Testis (tissue), 3 donors: ENCODE measurements around the gene CD300E. TPM values are rescaled to one million over a fixed set of nuclear protein-coding genes. Genes with fewer than 3 reads are reported as not detected.

Experiments used
- DNase-seq: peaks from one replicate; pipeline ENCODE4 v3.0.0-alpha.2; 2019
- H3K27ac ChIP-seq, 2 donors: fragments of 200-600 bp; sonication (generic); one replicate each; pipeline ENCODE4 v1.5.1; 2019
- H3K27me3 ChIP-seq: fragments of 200-600 bp; sonication (generic); one replicate; pipeline ENCODE4 v1.5.1; 2019
- H3K36me3 ChIP-seq: fragments of 200-600 bp; sonication (generic); one replicate; pipeline ENCODE4 v1.5.1; 2017; ENCODE audit warnings: low read depth; ENCODE audit errors: missing control alignments
- H3K4me1 ChIP-seq: fragments of 200-600 bp; sonication (generic); one replicate; pipeline ENCODE4 v1.5.1; 2019
- H3K4me3 ChIP-seq, 2 donors: fragments of 200-600 bp; sonication (generic); one replicate each; pipeline ENCODE4 v1.5.1; 2017 to 2019
- H3K9me3 ChIP-seq: fragments of 200-600 bp; sonication (generic); one replicate; pipeline ENCODE4 v1.5.1; 2017
- POLR2A ChIP-seq: fragments of 450-650 bp; IDR thresholded peaks from one replicate; pipeline ENCODE4 v1.6.1; 2017; ENCODE audit warnings: antibody characterized with exemption, mild to moderate bottlenecking, moderate library complexity
- WGBS, 2 donors: methylation state at CpG; one replicate each; pipeline ENCODE4 v1.1.5; 2018; 5-methylcytosine and 5-hydroxymethylcytosine counted together
- intact Hi-C: fragments of 100-400 bp; cut with DNase I; formaldehyde crosslinking; loops from one replicate; pipeline ENCODE4 v1.15.1; 2023; ENCODE audit warnings: low total_unique reads
- polyA plus RNA-seq: library from polyadenylated mRNA; stranded (reverse); fragments of 350-450 nt; fragmentation: Illumina TruSeq; extraction: RNeasy Lipid Tissue Mini Kit (QIAGEN cat#74804); gene quantifications from one replicate; pipeline ENCODE4 v1.2.3, GENCODE V29; 2014; ENCODE audit warnings: low read depth, low replicate concordance; ENCODE audit not compliant: insufficient read depth
- total RNA-seq, 2 donors: library from RNA; depleted of rRNA; stranded (reverse); fragments of >200 nt; gene quantifications; one replicate each; pipeline ENCODE4 v1.2.3, GENCODE V29; 2016
- TF ChIP-seq, protein P1 (sequence below), 3 experiments: fragments of 450-650 bp in 2 of 3; fragments of 200-600 bp in 1 of 3; sonication (generic) in 1 of 3; IDR thresholded peaks; one replicate each; pipeline ENCODE4 v1.5.1; 2016 to 2019; ENCODE audit warnings: antibody characterized with exemption in 3 of 3, mild to moderate bottlenecking in 2 of 3, moderate library complexity in 1 of 3

CD300E gene
- total and polyA plus RNA-seq, 3 donors from 2014 or later = 0.31 to 0.45 TPM; not detected in 1

DNA sequence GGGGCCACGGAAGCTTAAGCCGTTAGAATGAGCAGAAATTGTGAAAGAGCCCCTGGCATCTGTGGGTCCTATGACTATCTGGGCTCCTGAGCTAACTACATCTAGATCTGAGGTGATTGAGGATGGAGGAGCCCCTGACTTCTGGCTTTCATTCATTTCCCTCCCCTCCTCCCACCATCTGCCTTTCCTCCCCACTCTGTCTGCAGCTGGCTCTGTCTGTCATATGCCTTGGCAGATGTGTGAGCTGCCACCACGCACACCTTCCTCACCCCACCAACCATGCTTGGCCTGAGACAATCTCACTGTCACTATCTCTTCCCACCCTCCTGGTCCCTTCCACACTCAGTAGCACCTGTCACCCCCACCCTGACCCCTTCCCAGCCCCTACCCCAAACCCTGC, 5.1 kb downstream of the CD300E start:
- 58 to 75% methylated on average over 3 of the region's 3 CpGs for WGBS, 2 donors
- Histone ChIP-seq H3K4me3 (no peak overlapping the region), H3K27ac (no peak overlapping the region), H3K9me3 (no peaks in the 10 kb centered on the region), H3K4me1 (no peaks in the 10 kb centered on the region), H3K27me3 (no peaks in the 10 kb centered on the region), H3K36me3 (no peaks in the 10 kb centered on the region)
- TF ChIP-seq, protein P1, sequence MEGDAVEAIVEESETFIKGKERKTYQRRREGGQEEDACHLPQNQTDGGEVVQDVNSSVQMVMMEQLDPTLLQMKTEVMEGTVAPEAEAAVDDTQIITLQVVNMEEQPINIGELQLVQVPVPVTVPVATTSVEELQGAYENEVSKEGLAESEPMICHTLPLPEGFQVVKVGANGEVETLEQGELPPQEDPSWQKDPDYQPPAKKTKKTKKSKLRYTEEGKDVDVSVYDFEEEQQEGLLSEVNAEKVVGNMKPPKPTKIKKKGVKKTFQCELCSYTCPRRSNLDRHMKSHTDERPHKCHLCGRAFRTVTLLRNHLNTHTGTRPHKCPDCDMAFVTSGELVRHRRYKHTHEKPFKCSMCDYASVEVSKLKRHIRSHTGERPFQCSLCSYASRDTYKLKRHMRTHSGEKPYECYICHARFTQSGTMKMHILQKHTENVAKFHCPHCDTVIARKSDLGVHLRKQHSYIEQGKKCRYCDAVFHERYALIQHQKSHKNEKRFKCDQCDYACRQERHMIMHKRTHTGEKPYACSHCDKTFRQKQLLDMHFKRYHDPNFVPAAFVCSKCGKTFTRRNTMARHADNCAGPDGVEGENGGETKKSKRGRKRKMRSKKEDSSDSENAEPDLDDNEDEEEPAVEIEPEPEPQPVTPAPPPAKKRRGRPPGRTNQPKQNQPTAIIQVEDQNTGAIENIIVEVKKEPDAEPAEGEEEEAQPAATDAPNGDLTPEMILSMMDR (IDR thresholded peaks at IDR 0.05) = no peak
- no peak for TF ChIP-seq POLR2A
- intact Hi-C loops = no loop called here
- no peak for DNase-seq

DNA sequence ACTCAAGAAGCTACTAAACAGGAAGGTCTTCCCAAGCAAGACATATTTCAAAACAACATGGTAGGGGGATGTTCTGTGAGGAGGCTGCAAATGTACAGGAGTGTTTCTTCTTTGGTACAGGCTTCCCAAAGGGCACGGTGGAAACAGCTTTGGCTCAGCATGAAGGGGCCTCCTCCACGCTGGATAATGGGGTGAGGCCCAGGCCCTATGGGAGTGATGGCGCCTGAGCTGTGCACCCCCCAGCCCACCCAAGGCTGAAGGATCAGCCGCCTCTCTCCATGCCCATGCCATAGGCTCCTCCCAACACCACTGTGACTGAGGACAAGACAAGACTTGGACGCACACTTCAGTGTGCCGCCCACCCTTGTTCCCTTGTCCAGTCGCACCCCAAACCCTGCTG, 6.8 kb downstream of the CD300E start:
- H3K4me1 ChIP-seq = no peaks in the 10 kb centered on the region
- H3K36me3 ChIP-seq = no peaks in the 10 kb centered on the region
- intact Hi-C loops = no loop called here
- WGBS, 2 donors = 96% methylated on average over 4 to 7 of the region's 7 CpGs
- no peak overlapping the region for H3K4me3 ChIP-seq
- H3K9me3 ChIP-seq = no peaks in the 10 kb centered on the region
- H3K27me3 ChIP-seq = no peaks in the 10 kb centered on the region
- no peak for DNase-seq
- no peak overlapping the region for H3K27ac ChIP-seq
- no peak for TF ChIP-seq POLR2A
- TF ChIP-seq, protein P1 (IDR thresholded peaks at IDR 0.05) = no peak

DNA sequence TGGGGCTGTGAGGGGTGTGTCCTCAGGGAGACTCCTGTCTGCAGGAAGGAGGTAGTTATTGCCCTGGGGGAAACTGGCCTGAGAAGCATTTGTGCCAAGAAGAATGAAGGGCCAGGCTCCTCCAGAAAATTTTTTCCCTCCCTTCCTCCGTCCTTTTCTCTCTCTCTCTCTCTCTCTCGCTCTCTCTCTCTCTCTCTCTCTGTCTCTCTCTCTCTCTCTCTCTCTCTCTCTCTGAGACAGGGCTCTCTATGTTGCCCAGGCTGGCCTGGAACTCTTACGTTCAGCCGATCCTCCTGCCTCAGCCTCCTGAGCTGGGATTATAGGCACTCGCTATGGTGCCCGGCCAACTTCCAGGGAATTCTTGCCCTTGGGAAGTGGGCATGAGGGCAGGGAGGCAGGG, 11.5 kb downstream of the CD300E start:
- no peak for DNase-seq
- no peaks in the 10 kb centered on the region for H3K27me3 ChIP-seq
- intact Hi-C loops = no loop called here
- no peaks in the 10 kb centered on the region for H3K9me3 ChIP-seq
- no peaks in the 10 kb centered on the region for H3K36me3 ChIP-seq
- H3K27ac ChIP-seq = no peak overlapping the region
- H3K4me1 ChIP-seq = no peaks in the 10 kb centered on the region
- 91 to 94% methylated on average over 6 of the region's 6 CpGs for WGBS, 2 donors
- H3K4me3 ChIP-seq = no peak overlapping the region
- TF ChIP-seq, protein P1 (IDR thresholded peaks at IDR 0.05) = no peak
- TF ChIP-seq POLR2A = no peak

DNA sequence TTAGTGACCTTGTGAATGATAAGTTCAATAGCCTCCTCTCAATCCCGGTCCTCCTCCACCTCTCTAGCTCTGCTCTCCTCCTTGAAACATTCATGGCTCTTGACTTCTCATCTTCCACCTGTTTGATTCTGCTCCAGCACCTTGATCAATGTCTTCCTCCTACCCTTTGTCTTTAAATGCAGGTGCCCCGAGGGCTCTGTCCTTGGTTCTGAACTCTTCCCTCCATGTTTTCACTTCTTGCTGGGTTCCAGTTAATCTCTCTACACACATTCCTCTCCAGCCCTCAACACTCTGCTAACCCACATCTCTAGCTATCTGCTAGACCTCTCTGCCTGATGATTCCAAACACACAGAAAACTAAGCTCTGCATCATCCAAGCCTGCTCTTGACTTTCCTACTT, 13.4 kb downstream of the CD300E start:
- H3K27ac ChIP-seq = no peak overlapping the region
- intact Hi-C loops = no loop called here
- no peak for TF ChIP-seq POLR2A
- TF ChIP-seq, protein P1 (IDR thresholded peaks at IDR 0.05) = no peak

GRCh38 chr17:74608511-74608910, 15.0 kb downstream of the CD300E start:
- 87 to 97% methylated on average over 3 of the region's 3 CpGs for WGBS, 2 donors
- Histone ChIP-seq H3K9me3 (no peaks in the 10 kb centered on the region), H3K36me3 (no peaks in the 10 kb centered on the region), H3K27ac (no peak overlapping the region), H3K27me3 (no peaks in the 10 kb centered on the region), H3K4me1 (no peaks in the 10 kb centered on the region), H3K4me3 (no peak overlapping the region)
- no peak for DNase-seq
- intact Hi-C loops = no loop called here
- TF ChIP-seq, protein P1 (IDR thresholded peaks at IDR 0.05) = no peak
- TF ChIP-seq POLR2A = no peak

More for the DNA sequence above, 13.4 kb downstream of the CD300E start:
- WGBS, 2 donors = 24 to 38% methylated on average over 2 of the region's 2 CpGs
- no peak for DNase-seq
- Histone ChIP-seq H3K9me3 (no peaks in the 10 kb centered on the region), H3K4me1 (no peaks in the 10 kb centered on the region), H3K36me3 (no peaks in the 10 kb centered on the region), H3K4me3 (no peak overlapping the region), H3K27me3 (no peaks in the 10 kb centered on the region)
